NCI-H524 treated with DMSO at 0.1 percent for 48 hours (cell line): ENCODE results near the gene SYS1.

ENCODE experiments used
- DNase-seq: peaks from one replicate; lab custom pipeline; 2025; lab: John Stamatoyannopoulos, UW

SYS1 gene

DNA sequence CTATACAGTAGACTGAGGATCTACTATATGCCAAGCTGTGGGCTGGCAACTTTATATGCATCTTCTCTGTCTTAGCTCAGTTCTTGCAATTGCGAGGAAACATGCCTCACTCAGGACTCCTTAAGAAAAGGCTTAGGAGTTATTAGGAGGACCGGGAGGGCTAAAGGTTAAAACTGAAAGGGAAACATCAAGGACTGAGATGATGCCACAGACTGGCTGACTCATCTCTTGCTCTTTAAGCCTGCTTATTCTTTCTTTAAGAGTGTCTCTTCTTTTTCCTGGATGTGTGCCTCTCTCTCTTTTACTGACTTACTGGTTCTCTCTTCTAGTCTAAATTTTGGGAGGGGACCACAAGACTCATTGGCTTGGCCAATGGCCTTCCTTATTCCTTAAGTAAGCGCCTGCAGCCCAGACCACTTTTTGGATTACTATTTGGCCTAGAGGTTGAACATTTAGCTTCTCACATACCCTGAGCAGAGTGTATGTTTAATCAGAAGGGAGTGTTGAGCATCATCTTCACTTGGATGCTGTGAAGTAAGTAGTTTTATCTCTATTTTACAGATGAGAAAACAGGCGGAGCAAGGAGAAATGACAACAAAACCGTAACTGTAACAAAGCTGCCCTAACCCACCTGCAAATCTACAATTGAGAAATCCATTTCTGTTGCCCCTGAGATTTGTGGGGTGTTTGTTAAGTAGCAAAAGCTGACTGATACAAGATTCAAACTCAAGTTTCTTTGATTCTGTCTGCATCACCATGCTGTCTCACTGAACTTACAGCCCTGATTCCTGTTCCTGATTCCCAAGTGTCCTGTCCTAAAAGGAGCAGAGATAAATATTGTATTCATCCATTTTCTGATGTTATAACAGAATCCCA lies 7.5 kb upstream of the SYS1 start:
- DNase-seq = no peak

- no peak for DNase-seq
These were observed 4.5 kb upstream of the SYS1 start for GRCh38 chr20:45358282-45359068.

GRCh38 chr20:45359069-45359405 lies 3.9 kb upstream of the SYS1 start:
- DNase-seq = no peak

DNA sequence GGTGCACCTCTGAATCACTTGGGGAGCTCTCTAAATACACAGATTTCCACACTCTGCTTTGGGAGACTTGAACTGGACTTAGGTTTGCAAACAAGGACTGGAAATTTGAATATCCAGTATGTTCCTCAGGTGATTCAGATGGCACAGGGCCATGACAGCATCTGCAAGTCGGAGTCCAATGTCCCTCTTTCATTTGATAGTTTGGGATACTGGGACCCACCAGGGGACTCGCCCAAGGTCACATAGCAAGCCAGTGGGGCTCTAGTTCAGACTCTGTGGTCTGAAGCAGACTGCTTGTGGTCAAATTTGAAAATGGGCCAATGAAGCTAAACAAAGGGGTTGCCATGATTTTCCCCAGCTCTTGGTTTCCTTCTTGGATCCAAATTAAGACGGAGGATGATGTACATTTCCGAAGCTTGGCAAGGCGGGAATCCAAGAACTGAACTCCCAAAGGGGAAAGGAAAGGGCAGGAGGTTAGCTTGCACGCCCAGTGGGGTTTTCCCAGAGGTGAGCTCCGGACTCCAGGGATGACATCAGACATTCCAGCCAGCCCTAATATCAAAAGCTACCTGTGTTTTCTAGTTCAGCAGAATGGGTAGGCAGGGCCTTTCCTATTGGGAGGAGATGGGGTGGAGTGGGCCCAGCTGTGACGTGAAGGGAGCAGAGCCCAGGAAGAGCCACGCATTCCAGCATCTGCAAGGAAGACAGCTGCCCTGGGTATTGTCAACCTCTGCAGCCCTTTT lies 3.4 kb upstream of the SYS1 start:
- no peak for DNase-seq

GRCh38 chr20:45361793-45362192 lies 1.2 kb upstream of the SYS1 start:
- no peak for DNase-seq

GRCh38 chr20:45363611-45364492 lies 896 bp downstream of the SYS1 start:
- DNase-seq = no peak

- no peak for DNase-seq
These were observed 2.6 kb downstream of the SYS1 start for GRCh38 chr20:45365444-45365970.

DNA sequence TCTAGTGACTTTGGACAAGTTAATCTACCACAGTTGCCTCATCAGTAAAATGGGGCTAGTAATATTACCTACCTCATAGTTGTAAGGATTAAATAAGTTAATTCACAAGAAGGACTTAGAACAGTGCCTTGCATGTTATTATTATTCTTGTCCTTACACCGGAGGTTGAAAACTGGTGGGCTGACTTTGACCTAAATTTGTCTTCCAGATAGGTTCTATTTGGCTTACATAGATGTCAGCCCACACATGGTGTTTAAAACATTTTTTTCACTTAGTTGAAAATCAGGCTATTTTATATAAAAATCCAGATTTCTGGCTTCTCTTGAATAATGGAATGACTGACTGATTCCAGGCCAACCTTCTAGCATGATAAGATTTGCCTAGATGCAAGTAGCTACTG lies 3.2 kb downstream of the SYS1 start:
- no peak for DNase-seq

DNA sequence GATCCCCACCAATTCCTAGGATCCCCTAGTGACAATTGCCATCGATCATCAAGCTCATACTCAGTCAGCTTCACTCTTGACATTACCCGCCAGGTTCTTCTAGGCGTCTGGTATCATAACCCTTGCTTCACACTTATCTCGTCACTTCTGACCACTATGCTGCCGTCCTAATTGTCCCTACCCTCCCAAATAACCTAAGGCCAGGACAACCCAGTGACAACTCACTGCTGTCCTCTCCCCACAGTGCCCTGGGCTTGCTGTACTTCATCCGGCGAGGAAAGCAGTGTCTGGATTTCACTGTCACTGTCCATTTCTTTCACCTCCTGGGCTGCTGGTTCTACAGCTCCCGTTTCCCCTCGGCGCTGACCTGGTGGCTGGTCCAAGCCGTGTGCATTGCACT lies 3.7 kb downstream of the SYS1 start:
- DNase-seq = no peak

DNA sequence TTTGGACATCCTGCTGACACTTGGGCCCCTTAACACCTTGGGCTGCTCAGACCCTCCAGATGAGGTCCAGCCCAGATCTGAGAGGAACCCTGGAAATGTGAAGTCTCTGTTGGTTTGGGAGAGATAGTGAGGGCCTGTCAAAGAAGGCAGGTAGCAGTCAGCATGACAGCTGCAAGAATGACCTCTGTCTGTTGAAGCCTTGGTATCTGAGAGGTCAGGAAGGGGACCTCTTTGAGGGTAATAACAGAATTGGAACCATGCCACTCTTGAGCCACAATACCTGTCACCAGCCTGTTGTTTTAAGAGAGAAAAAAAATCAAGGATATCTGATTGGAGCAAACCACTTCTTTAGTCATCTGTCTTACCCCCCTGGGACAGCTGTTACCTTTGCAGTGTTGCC lies 4.2 kb downstream of the SYS1 start:
- no peak for DNase-seq

- no peak for DNase-seq
These were observed 5.4 kb downstream of the SYS1 start for GRCh38 chr20:45368221-45368980.

GRCh38 chr20:45370571-45371160 lies 7.7 kb downstream of the SYS1 start:
- DNase-seq = no peak

- DNase-seq = no peak
These were observed 9.3 kb downstream of the SYS1 start for GRCh38 chr20:45372241-45372640.

DNA sequence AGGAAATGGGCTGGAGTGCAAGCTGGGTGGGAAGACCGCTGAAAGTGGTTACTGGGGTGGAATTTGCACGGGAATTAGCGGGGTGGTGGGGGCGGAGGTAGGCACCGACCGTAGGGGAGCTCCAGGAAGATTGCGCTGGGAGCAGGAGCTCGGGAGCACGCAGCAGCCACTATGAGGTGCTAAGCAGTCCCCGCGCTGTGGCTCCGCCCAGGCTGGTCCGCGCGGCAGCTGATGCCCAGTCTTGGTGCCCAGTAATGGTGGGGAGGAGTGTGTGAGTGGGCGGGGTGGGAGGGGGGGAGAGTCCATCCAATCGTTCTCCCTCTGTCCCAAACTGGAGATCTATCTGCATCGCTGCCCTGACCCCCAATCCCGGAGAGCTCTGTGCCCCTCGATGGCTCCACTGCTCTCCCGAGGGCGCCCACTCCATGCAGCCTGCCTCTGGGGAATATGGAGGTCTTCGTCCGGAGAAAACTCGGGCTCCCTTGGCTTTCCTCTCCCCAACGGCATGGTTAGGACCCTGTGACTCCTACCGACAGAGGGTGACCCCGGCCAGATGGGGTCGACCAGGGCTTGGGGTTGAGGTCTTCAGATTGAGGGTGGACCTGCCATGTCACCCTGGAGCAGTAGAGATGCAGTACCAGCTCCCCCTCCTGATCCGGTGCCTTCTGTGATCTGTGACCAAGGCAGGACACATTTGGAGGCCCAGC lies 9.8 kb downstream of the SYS1 start:
- no peak for DNase-seq

GRCh38 chr20:45373353-45374100 lies 10.6 kb downstream of the SYS1 start:
- peak; percentile 28 for DNase-seq

DNA sequence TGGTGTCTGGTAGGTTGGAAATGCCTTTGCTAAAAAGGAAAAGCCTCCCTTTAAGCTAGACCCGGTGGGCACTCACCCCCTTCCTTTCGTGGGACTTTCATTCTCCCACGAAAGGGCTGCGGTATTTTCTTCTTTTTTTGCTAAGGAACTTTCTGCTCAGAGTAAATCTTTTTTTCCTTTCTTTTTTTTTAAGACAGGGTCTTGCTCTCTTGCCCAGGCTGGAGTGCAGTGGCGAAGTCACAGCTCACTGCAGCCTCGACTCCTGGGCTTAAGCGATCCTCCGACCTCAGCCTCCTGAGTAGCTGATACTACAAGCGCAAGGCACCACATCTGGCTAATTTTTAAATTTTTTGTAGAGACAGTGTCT lies 11.1 kb downstream of the SYS1 start:
- no peak for DNase-seq

DNA sequence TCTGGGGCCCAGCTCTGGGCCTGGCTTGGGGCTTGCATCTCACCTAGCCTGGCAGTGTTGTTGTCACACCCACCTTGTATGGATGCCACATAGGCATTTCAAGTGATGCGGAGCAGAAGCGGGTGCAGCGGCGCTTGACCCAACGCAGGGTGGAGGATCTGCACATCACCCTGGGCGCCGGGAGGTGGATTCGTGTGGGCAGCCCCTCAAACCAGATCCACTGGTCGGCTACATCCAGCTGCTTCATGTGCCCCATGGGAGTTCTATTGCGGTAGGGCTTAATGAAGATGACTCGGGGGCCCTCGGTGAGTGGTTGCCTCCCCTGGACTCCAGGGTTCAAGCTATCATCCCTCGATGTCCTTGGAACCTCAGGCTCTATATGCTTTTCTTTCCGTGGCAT lies 12.0 kb downstream of the SYS1 start:
- DNase-seq = no peak

GRCh38 chr20:45377269-45377668 lies 14.3 kb downstream of the SYS1 start:
- DNase-seq = no peak

DNA sequence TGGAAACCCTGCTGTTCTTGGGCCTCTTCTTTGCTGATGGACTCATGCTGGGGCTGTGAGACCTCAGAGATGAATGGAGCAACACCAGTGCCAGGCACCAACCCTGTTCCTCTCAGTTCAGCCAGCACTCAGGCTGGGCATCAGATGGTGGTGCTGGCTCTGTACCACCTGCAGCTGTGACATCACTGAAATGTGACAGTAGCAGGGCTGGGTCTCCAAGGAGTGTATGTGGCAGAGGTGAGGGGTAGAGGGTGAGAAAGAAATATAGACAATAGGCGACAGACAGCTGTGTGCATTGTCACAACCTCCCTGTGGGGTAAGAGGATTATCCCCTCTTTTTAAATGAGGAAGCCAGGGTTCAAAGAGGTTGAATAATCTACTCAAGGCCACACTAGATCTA lies 15.2 kb downstream of the SYS1 start, which contains the start of gene TP53TG5:
TP53TG5 (minus strand) TSS at position 135 of the 400 bp plus-strand sequence; CDS start at position 46, 89 bp downstream.
- DNase-seq = no peak
